Smooth muscle cell (in vitro differentiated cells): ENCODE data around the gene TFDP1. TPM values are rescaled to one million over a fixed set of nuclear protein-coding genes. Genes with fewer than 3 reads are reported as not detected.

Experiments
- DNase-seq: peaks from one replicate; lab custom pipeline; 2025; ENCODE audit not compliant: unreplicated experiment; lab: John Stamatoyannopoulos, UW
- H2AFZ ChIP-seq: fragments of 200-600 bp; sonication (generic); 2 replicates; pipeline ENCODE4 v1.6.0; 2016; ENCODE audit warnings: antibody characterized with exemption, low read depth, mild to moderate bottlenecking
- H3F3A ChIP-seq: fragments of 200-600 bp; sonication (generic); 2 replicates; pipeline ENCODE4 v1.6.0; 2017; ENCODE audit warnings: antibody characterized with exemption, low read depth
- H3K27ac ChIP-seq: fragments of 200-600 bp; sonication (generic); 2 replicates; pipeline ENCODE4 v1.5.1; 2016; ENCODE audit warnings: low read depth, mild to moderate bottlenecking
- H3K27me3 ChIP-seq: fragments of 200-600 bp; sonication (generic); 2 replicates; pipeline ENCODE4 v1.6.1; 2016; ENCODE audit warnings: low read depth, mild to moderate bottlenecking
- H3K36me3 ChIP-seq: fragments of 200-600 bp; sonication (generic); 2 replicates; pipeline ENCODE4 v1.5.1; 2016; ENCODE audit warnings: low read depth
- H3K4me1 ChIP-seq: fragments of 200-600 bp; sonication (generic); 2 replicates; pipeline ENCODE4 v1.5.1; 2016; ENCODE audit warnings: low read depth
- H3K4me2 ChIP-seq: fragments of 200-600 bp; sonication (generic); 2 replicates; pipeline ENCODE4 v1.6.0; 2016; ENCODE audit warnings: mild to moderate bottlenecking
- H3K4me3 ChIP-seq: fragments of 200-600 bp; sonication (generic); 2 replicates; pipeline ENCODE4 v1.5.1; 2016; ENCODE audit warnings: mild to moderate bottlenecking
- H3K79me2 ChIP-seq: fragments of 200-600 bp; sonication (generic); 2 replicates; pipeline ENCODE4 v1.6.0; 2016; ENCODE audit warnings: low read depth, mild to moderate bottlenecking
- H3K9ac ChIP-seq: fragments of 200-600 bp; sonication (generic); 2 replicates; pipeline ENCODE4 v1.6.0; 2016; ENCODE audit warnings: low read depth
- H3K9me3 ChIP-seq: fragments of 200-600 bp; sonication (generic); replicated peaks from 2 replicates; pipeline ENCODE4 v1.5.1; 2016; ENCODE audit warnings: low read depth
- H4K20me1 ChIP-seq: fragments of 200-600 bp; sonication (generic); 2 replicates; pipeline ENCODE4 v1.6.0; 2016; ENCODE audit warnings: low read depth
- WGBS: methylation state at CpG from one replicate; pipeline ENCODE4 v1.1.7; 2016; ENCODE audit warnings: low lambda C conversion rate; 5-methylcytosine and 5-hydroxymethylcytosine counted together
- polyA plus RNA-seq: library from polyadenylated mRNA; unstranded; fragments of >200 nt; fragmentation: Nextera tagmentation; extraction: Ambion mirVana; gene quantifications from 2 replicates; pipeline ENCODE4 v1.2.1, GENCODE V29; 2016
- total RNA-seq: library from RNA; depleted of rRNA; stranded (reverse); fragments of >200 nt; gene quantifications from 2 replicates; pipeline ENCODE4 v1.2.3, GENCODE V29; 2014
- TF ChIP-seq, protein P1 (sequence below): fragments of 200-600 bp; sonication (generic); IDR thresholded peaks from 2 replicates; pipeline ENCODE4 v1.5.1; 2017; ENCODE audit warnings: borderline replicate concordance, mild to moderate bottlenecking, antibody characterized with exemption; ENCODE audit not compliant: insufficient read depth, poor library complexity, severe bottlenecking

The TFDP1 gene
- total and polyA plus RNA-seq, 2 experiments from 2014 or later: 52.8 to 53.6 TPM

DNA sequence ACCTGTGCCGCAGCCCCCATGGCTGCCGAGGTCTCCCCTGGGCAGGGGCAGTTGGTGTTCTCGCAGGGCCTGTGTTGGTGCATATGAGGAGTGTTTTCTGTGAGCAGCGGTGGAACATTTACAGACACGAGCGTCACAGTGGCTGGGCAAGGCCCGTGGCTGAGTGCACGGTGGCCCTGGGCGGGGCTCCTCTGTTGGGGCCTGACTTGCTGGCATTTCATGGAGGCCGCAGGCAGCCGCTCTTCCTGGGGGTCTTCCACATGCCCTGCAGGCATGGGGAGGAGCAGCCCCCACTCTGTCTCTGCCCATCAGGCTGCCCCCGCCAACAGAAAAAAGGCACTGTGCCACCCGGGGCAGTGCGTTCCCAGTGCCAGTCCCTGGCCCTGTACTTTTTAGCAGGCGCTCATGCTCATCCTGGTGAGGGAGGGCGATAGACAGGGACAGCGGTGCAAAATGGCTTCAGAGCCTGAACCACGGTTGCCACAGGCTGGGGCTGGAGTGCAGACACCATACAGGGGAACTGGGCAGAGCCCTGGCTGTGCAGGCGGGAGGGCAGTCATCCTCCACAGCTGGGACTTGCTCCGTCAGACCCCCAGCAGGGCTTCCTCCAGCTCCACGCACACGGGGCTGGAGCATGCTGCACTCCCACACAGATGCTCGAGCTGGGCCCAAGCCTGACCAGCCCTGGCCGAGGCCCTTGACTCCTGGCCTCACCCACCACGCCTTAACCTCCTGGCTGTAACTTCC is 23.5 kb downstream of the TFDP1 start:
- DNase-seq: no peak
- no peaks in the 10 kb centered on the region for H3K4me1 ChIP-seq
- H3K9me3 ChIP-seq: no peaks in the 10 kb centered on the region
- no peak overlapping the region for H2AFZ ChIP-seq
- peaks cover 76% of the 10 kb centered on the region for H4K20me1 ChIP-seq
- H3K79me2 ChIP-seq: peaks cover 49% of the 10 kb centered on the region
- TF ChIP-seq, protein P1, sequence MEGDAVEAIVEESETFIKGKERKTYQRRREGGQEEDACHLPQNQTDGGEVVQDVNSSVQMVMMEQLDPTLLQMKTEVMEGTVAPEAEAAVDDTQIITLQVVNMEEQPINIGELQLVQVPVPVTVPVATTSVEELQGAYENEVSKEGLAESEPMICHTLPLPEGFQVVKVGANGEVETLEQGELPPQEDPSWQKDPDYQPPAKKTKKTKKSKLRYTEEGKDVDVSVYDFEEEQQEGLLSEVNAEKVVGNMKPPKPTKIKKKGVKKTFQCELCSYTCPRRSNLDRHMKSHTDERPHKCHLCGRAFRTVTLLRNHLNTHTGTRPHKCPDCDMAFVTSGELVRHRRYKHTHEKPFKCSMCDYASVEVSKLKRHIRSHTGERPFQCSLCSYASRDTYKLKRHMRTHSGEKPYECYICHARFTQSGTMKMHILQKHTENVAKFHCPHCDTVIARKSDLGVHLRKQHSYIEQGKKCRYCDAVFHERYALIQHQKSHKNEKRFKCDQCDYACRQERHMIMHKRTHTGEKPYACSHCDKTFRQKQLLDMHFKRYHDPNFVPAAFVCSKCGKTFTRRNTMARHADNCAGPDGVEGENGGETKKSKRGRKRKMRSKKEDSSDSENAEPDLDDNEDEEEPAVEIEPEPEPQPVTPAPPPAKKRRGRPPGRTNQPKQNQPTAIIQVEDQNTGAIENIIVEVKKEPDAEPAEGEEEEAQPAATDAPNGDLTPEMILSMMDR: no peak
- no peak overlapping the region for H3K4me2 ChIP-seq
- no peak overlapping the region for H3K27ac ChIP-seq
- H3K9ac ChIP-seq: no peak overlapping the region
- H3K27me3 ChIP-seq: no peaks in the 10 kb centered on the region
- no peaks in the 10 kb centered on the region for H3F3A ChIP-seq
- no peak overlapping the region for H3K4me3 ChIP-seq
- no peaks in the 10 kb centered on the region for H3K36me3 ChIP-seq
- 92% methylated on average over 24 of the region's 25 CpGs for WGBS

DNA sequence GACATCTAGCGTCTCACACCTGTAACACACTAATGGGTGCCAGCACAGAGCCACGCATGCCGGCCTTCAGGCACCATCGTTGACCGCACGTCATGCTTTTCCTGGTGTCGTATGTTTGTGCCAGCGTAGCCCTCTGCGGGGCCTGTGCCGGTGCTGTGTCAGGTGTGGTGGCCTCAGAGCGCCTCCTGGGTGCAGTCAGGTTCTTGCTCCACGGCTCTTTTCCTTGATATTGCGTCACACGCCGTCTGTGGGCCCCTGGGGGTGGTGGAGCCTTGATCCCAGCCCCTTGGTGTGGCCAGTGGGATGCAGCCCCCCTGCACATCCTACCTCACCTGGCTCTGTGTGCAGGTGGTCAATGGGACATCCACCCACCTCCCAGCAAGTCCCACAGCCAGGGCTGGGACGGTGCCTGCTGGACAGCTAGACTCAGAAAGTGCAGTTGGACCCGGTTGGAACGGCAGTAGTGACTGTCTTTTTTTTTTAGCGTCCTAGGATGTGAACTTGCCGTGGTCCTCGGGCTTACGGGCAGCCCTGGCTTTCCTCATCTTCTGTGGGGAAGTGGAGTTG is 24.5 kb downstream of the TFDP1 start:
- 98% methylated on average over 22 of the region's 22 CpGs for WGBS
- Histone ChIP-seq H4K20me1 (peaks cover 76% of the 10 kb centered on the region), H3K9me3 (no peaks in the 10 kb centered on the region), H2AFZ (no peak overlapping the region), H3K27ac (no peak overlapping the region), H3K9ac (no peak overlapping the region), H3F3A (no peaks in the 10 kb centered on the region), H3K4me1 (no peaks in the 10 kb centered on the region), H3K4me3 (no peak overlapping the region), H3K27me3 (no peaks in the 10 kb centered on the region), H3K36me3 (no peaks in the 10 kb centered on the region), H3K4me2 (no peak overlapping the region), H3K79me2 (peaks cover 39% of the 10 kb centered on the region)
- DNase-seq: no peak
- TF ChIP-seq, protein P1: no peak

DNA sequence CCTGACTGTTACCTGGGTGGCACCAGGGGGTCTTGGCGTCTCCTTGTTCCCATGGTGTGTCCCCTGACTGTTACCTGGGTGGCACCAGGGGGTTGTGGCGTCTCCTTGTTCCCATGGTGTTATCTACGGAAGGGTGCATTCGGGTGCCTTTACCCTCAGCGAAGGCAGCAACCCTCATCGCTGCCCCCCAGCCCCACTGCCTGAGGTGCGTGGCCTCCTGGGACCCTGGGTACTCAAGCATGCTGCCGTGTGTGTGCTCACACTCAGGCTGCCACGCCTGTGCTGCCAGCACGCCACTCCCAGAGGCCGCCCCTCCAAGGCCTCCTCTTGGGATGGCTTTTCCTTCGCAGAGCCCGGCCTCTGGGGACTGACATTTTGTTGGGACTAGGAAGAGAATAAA is 25.1 kb downstream of the TFDP1 start:
- Histone ChIP-seq H4K20me1 (peaks cover 76% of the 10 kb centered on the region), H3F3A (no peaks in the 10 kb centered on the region), H3K27ac (no peak overlapping the region), H2AFZ (no peak overlapping the region), H3K79me2 (peaks cover 36% of the 10 kb centered on the region), H3K27me3 (no peaks in the 10 kb centered on the region), H3K9me3 (no peaks in the 10 kb centered on the region), H3K4me2 (no peak overlapping the region), H3K36me3 (no peaks in the 10 kb centered on the region), H3K4me1 (no peaks in the 10 kb centered on the region), H3K9ac (no peak overlapping the region), H3K4me3 (no peak overlapping the region)
- TF ChIP-seq, protein P1: no peak
- DNase-seq: no peak
- 97% methylated on average over 13 of the region's 13 CpGs for WGBS
